Stimulated activated CD4-positive, alpha-beta T cell treated with anti-CD3 and anti-CD28 coated beads, Interleukin-4, amount 100 ng/mL, for 24 hours (primary cell): ENCODE data around the gene NR4A1.

Source experiments
- DNase-seq: peaks from one replicate; pipeline ENCODE4 v3.0.0-alpha.2; 2020

Gene NR4A1

DNA sequence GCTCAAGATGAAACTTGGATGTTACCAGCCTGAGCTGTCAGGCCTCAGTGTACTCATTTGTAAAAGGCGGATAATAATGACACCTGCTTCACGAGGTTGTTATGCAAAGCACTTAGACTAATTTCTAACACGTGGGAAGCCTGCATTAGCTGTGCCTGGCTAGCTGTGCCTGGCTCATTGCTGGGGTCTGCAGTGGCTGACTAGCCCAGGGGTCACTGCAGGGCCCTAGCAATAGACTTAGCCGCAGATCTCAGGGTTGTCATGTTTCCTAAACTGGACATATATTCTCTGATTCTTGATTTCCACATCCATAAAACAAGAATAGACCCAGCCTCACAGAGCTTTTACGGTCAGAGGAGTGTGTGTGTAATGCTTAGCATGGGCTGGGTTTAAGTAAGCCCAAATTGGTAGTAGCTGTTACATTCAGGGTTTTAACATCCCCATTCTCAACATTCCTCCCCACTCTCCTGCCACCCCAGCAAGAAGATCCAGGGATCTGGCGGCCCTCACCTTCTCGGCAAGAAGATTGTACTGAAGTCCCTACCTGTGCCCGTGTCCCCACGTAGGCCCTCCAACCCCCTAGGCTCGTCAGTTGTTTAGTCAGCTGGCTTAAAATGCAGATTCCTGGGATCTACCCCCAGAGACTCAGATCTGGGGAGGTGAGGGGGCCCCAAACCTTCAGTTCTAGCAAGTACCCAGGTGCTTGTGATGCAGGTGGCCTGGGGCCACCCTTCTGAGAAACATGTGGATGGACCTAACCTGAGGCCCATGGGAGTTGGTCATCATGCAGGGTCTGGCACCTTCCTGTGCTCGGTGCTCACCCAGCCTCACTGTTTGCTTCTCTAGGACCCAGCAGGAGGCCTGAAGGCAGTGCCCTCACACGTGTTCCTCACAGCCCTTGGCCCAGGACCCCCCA is 8.6 kb downstream of the NR4A1 start:
- no peak for DNase-seq

DNA sequence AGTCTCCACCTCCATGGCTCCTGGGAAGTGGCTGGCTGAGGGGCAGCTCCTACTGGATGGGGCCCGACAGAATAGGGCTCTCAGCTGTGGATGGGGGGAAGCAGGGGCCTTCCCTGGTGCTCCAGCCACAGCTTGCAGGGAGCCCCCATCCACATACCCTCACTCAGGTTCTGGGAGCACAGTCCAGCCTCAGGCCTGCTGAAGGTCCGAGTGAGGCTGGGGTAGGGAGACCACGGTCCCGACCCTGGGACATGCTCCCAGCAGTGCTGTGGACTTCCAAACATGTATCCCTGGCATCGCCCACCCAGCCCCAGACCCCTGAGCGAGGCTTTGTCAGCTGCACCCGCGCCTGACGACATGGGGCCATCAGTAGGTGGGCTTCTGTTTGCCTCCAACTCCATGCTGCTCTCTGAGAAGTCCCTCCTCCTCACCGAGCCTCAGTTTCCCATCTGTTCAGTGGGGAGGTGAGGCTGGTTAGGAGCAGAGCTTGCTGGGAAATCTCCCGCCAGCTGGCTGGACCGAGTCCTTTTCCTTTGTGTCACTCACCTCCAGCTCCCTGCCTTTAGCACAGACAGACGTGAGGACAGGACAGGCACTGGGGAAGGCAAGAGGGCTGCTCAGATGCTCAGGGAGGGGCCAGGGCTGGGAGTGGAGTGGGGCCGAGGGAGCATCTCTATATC is 9.4 kb downstream of the NR4A1 start:
- no peak for DNase-seq

DNA sequence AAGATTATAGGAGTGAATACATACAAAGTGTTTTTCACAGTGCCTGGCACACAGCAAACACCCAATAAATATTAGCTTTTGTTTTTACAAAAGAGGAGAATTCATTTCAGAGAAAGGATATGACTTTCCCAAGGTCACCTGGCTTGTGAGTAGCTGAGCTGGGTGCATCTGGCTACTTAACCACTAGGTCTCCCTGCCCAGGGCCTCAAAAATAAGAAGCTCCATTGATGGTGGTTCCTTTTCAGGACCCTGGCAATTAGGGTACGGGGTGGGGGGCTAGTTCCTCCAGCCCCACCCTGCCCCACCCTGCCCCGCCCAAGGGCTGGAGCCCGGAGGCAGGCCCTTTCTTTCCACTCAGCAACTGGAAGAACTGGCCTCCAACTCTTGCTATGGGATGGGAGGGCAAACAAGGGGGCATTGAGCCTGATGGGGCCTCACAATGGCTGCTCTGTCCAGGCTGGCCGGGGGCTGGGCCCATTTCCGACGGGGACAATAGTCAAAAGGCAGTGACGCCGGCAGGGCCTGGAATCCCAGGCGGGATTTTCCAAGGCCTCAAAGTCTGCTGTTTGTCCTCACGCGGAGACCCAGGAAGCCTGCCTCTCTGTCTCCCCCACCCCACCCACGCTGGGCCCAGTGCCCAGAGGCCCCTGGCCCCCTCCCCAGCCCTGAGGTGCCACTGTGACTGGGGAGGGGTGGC is 10.4 kb downstream of the NR4A1 start:
- DNase-seq: no peak

DNA sequence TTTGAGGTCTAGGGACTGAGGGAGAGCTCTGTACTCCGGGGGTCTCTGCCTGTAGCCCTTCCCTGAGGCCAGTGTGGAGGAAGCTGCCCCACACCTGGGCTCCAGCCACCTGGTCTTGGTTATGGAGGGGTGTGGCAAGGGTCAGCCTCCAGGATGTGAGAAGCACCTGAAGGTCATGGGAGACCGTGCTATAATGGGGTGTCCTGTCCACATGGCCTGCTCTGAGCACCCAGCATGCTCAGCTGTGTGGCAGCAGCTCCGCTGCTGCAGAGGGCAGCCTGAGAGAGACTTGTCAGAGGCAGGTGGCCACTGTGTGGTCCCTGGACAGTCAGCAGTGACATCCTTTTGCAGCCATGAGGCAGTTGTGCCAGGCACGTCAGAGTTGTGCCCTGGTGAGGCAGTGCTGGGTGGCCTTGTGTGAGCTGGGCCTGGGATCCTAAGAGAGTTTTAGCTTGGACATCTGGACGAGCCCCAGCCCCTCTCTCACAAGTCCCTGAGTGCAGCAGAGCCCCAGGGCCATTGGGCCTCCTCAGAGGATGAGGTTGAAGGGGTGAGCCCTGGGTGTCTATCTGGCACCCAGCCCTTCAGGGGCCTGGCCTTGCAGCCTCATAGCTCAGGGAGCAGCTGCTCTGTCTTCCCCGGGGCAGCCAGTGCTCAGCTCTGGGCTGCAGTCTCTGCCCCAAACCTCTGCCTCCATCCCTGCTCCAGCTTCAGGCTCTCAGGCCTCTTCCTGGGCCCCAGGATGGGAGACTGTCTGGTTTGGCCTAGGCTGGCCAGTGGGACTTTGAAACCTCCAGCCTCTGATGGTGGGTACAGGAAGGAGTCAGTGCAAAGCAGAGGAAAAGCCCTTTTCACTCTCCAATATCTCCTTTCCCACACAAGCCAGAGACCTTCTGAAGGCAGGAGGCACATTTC is 11.2 kb downstream of the NR4A1 start:
- DNase-seq: no peak

DNA sequence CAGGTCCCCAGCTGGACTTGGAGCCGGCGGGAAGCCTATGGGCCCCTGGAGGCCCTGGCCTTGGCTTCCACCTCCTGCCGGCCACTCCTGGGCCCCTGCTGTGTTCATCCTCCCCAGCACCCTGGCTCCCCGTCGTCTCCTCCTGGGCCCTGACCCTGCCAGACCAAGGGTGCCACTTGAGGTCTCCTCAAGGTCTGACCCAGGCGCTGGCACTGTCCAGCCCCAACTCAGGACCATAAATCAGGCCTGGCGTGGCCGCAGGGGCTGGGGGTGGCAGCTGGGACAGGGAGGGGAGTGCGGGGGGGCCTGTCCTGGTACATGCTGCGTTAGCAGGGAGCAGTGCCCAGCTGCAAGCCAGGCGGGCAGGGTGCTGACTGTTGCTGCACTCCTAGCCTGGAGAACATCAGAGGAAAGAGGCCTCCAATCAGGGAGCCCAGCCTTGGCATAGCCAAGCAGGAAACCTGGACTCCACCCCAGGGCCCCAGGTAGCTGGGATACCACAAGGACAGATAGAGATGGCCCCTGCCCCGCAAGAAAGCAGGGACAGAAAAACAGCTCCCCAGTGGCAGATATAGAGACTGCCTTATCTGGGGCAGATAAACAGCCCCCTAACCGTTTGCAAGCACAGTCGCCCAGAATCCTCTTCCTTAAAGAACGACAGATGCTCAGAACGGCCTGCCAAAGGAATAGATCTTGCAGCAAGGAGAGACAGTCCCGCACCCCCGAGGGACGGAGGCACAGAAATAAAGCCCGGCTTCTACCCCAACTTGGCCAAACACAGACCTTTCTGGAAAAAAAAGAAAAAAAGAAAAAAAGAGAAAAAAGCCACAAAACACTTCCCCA is 12.1 kb downstream of the NR4A1 start:
- DNase-seq: no peak

DNA sequence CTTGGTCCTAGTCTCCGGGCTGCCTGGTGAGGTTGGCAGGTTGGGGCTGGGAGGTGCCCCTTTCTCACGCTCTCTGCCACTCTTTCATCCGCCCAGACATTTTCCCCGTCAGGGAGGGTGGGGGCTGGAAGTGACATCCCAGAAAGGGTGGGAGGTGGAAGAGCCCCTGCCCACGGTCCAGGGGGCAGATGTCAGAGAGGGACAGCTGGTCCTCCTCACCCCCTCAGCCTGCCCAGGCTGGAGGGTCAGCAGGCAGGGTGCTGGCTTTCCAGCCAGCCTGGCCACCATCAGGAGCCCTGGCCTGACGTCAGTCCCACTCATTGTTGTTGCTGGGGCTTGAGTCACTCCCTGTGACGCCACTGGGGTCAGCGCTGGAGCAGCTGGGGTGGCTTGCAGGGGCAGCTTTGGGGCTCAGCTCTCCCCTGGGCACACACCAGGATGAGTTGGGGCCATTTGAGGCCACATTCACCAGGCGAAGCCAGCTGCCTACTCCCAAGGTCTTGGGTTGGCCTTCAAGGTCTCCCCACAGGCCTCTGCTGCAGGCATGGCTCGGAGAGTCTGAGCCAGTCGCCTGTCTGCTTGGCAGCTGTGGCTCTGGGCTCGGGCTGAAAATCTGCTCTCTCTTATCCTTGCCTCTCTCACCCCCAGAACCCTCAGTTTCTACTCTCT is 12.9 kb downstream of the NR4A1 start:
- DNase-seq: no peak

DNA sequence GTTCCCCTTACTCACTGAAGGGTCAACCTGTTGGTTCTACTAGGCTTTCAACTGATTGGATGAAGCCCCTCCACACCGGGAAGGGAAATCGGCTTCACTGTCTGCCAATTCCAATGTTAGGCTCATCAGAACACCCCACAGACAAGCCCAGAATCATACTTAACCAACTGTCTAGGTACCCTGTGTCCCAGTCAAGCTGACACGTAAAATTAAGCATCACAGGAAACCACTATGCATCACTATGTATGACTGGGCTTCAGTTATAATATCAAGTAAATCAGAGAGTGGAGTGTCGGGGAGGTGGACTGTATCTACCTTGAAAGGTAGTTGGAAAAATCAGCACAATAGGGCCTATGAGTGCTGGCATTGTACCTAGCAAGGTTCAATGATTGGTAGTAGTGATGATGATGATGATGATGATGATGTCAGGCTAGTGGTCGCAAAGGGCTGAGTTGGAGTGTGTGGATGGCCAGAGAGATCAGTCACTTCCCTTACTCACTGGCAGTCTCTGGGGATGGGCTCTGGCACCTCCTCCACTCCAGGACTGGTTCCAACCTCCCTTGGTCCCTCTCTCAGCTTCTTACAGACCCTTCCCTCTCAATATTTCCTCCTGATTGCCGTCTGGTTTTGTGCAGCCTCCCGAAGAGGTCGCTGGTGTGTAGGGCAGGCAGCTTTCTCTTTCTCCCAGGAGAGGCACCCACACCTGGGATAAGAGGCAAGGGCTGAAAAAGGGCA is 15.3 kb downstream of the NR4A1 start:
- DNase-seq: no peak

DNA sequence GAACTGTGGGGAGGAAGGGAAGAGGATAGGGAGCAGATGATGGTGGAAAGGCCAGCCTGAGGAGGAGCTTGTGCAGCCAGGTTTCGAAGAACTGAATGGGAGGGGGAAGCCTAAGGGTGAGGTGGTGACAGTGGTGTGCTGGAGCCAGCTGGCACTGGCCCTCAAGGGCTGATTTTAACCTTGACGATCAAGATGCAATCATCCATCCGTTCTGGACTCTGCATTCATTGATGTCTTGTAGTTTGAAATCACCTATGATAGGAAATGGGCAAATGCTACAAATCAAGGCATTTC is 15.8 kb downstream of the NR4A1 start:
- DNase-seq: no peak

DNA sequence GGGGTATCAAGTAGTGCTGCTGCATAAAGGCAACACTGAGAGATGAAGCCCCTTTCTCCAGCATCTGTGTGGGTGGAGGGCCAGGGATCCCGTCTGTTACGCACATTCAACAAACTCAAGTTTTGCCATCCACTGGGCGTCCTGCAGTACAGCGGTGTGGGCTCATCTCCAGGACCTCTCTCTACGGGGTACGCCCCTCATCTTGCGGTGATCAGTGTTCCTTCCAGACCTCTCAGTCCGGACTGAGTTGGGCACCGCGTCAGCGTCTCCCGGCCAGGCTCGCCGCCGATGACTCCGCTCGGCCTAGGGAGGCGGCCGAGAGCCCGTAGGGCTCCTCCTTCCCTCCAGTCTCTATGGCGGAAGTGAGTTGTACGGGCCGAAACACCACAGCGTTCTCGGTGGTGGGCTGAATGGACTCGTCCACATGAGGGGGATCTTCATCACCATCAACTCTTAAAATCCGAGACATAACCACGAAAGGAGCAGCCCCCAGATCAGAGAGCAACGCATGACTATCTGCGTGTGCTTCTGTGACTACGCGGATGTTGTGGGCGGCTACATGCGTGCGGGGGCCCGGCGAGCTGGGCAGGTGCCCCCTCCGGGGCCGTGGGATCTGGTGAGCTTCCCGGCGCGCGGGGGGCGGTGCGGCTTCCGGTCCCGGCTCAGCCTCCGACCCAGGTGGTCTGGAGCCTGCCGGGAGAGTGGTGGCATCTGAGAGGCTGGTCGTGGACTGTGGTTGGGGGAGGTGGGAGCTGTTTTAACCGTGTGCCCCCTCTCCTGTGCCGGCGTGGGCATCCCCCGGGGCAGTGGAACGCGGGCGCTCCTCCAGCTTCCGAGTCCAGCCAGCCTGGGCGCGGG is 18.3 kb downstream of the NR4A1 start, which contains the start of gene ATG101:
Gene ATG101, plus strand, starts transcription at position 652 of the 858 bp plus-strand sequence. CDS start 3,673 bp downstream, outside the sequence.
- peak; percentile 90 for DNase-seq

DNA sequence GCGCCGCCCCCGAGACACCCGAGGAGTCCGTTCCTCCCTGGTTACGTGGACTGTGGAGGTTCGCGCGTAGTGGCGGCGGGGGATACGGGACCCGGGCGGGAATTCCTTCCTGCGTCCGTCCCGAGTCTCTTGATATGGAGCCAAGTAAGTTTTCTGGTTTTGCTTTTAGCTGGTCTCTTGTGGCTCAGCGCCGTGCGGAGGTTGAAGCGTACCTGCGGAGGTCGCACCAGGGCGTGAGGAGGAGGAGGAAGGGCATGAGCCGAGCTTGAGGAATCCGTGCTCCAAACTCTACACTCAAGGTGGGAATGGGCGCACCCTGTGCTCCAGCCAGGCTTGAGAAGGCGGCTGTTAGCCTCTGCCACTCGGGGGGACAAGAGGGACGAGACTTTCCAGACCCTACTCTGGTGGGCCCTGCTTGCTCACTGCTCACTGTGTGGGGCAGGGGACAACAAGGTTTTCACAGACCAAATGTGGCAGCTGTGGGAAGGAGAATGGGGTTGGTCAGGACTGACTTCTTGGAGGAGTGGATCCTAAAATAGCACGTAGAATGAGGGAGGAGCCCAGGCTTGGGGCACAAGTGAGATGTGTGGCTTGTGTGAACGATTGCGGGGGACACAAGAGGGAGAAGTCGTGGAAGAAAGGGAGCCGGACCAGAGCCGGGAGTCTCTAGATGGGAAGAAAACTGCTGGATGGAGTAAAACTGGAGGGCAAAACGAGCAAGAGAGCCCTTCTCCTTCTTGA is 19.1 kb downstream of the NR4A1 start:
- DNase-seq: no peak

DNA sequence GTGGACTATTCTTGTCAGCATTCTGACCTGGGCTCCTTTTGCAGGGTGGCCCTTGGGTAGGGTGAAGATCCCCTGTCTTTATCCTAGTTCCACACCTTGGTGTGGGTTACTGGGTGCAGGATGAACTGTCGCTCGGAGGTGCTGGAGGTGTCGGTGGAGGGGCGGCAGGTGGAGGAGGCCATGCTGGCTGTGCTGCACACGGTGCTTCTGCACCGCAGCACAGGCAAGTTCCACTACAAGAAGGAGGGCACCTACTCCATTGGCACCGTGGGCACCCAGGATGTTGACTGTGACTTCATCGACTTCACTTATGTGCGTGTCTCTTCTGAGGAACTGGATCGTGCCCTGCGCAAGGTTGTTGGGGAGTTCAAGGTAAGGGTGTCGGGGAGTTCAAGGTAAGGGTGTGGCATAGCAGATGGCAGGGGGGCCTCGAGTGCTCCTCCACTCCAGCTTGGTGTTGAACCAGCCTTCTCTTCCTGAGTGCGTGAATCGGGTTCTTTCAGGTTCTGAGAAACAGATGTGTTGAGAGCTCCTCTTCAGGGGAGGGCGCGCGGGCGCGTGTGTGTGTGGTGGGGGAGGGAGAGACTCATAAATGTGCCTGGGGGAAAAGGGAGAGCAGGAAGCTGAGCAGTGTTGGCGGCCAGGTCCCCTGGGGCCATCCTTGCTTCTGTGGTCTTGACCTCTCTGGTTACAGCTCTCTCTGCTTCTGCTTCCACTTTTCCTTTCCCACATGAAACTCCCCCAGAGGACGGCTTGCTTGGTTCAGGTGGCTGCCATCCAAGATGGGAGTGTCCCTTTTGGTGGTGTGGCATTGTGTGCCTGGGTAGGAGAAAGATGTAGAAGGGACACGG is 22.5 kb downstream of the NR4A1 start:
- no peak for DNase-seq

DNA sequence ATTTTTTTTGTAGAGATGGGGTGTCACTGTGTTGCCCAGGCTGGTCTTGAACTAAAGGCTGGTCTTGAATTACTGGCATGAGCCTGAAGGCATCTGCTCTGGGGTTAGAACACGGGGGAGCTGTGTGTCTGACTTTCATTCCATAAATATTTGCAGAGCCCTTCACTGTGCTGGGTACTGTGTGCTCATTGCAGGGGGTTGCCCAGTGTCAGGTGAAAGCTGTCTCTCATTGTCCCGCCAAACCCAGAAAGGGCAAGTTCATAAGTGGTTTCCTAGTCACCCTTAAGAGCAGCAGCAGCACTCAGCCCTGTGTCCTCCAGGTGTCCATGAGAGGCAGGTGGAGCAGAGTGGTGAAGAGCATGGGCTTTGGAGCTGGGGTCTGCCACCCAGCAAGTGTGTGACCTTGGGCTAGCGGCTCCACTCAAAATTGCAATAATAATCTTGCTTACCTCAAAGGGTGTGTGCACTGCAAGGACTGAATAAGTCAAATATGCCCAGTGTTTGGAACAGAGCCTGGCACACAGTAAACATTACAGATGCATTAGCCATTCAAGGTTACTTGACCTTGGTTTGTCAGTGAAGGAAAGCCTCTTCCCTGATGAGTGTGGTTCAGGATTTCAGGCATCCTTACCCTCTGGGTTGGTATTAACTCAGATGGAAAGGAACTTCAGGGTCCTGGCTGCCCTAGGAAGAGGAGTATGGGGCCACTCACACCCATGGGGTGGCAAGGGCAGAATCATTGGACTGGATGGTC is 23.9 kb downstream of the NR4A1 start:
- no peak for DNase-seq

DNA sequence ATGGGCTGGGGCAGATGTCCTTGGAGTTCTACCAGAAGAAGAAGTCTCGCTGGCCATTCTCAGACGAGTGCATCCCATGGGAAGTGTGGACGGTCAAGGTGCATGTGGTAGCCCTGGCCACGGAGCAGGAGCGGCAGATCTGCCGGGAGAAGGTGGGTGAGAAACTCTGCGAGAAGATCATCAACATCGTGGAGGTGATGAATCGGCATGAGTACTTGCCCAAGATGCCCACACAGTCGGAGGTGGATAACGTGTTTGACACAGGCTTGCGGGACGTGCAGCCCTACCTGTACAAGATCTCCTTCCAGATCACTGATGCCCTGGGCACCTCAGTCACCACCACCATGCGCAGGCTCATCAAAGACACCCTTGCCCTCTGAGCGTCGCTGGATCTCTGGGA is 25.6 kb downstream of the NR4A1 start:
- no peak for DNase-seq

DNA sequence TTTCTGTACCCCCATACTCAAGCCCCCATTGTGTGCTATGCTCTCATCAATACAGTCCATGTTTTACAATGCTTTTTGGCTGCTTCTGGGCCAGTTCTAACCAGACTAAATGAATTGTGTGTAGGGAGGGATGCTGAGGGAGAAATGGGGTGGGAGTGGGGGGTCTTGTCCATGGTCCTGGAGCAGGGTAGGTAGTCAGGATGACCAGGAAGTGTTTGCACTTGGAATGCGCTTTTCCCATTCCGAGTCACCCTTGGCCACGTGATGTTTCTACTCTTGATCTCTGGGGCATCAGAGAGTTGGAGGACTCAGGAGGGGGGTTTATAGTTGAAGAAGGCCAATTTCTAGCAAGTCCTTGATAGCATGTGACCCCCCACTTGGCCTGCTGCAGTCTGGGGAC is 27.0 kb downstream of the NR4A1 start:
- DNase-seq: no peak

DNA sequence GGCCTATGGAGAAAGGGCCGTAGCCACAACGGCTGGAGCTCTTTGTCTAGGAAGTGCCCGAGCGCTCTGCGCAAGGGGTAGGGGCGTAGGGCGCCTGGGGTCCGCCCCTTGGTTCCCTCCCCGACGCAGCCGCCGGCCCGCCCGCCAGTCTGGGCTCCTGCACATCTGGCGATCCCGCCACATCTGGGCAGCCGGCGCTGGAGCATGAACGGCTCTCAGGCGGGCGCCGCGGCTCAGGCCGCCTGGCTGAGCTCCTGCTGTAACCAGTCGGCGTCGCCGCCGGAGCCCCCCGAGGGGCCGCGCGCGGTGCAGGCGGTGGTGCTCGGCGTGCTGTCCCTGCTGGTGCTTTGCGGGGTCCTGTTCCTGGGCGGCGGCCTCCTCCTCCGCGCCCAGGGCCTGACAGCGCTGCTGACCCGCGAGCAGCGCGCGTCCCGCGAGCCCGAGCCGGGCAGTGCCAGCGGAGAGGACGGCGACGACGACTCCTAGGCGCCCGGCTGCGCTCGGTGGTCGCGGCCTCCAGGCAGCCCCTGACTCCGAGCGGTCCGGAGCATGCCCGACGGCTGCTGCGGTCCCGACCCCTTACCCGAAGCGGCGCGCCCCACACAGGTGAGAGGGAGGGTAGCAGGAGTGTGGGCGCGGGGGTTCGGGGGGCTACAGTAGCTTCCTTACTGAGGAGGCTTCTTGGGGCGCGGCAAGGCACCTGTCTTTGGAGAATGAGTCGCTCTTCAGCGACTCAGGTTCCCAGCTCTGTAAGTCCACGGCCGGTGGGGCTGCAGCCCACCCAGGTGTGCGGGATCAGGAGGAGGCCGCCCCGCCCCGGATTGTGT is 28.5 kb downstream of the NR4A1 start, which contains the start of gene SMIM41:
Gene SMIM41, plus strand, starts transcription at position 129 of the 827 bp plus-strand sequence. Its CDS starts 76 bp downstream, at position 205.
- DNase-seq: no peak
